Sigmoid colon (tissue), 7 donors: ENCODE measurements around the gene PPM1E. TPM values are rescaled to one million over a fixed set of nuclear protein-coding genes. Genes with fewer than 3 reads are reported as not detected.

Experiments
- DNase-seq: peaks from one replicate; pipeline ENCODE4 v3.0.0-alpha.2; 2019
- H3K27ac ChIP-seq, 4 donors: fragments of 200-600 bp; sonication (generic); one replicate each; pipeline ENCODE4 v1.5.1; 2016 to 2019; ENCODE audit warnings: mild to moderate bottlenecking in 1 of 4
- H3K27me3 ChIP-seq, 3 donors: fragments of 200-600 bp; sonication (generic); one replicate each; pipeline ENCODE4 v1.5.1; 2019; ENCODE audit warnings: mild to moderate bottlenecking in 1 of 3
- H3K36me3 ChIP-seq, 4 donors: fragments of 200-600 bp; sonication (generic); one replicate each; pipeline ENCODE4 v1.5.1; 2016 to 2019
- H3K4me1 ChIP-seq, 4 donors: fragments of 200-600 bp; sonication (generic); one replicate each; pipeline ENCODE4 v1.5.1; 2017 to 2019
- H3K4me3 ChIP-seq, 4 donors: fragments of 200-600 bp; sonication (generic); one replicate each; pipeline ENCODE4 v1.5.1; 2017 to 2019; ENCODE audit warnings: mild to moderate bottlenecking in 2 of 4, moderate library complexity in 1 of 4
- H3K9me3 ChIP-seq, 4 donors: fragments of 200-600 bp in 3 of 4; sonication (generic) in 3 of 4; one replicate each; pipeline versions ENCODE4 v1.5.1 to v1.6.1; 2013 to 2019
- EP300 ChIP-seq, 4 donors: sonication (generic); formaldehyde crosslinking; IDR thresholded peaks; one replicate each; pipeline ENCODE4 v1.6.1; 2017; ENCODE audit warnings: antibody characterized with exemption in 4 of 4
- POLR2A ChIP-seq, 2 donors: fragments of 450-650 bp; IDR thresholded peaks; one replicate each; pipeline ENCODE4 v1.6.1; 2016; ENCODE audit warnings: antibody characterized with exemption in 2 of 2, mild to moderate bottlenecking in 2 of 2, moderate library complexity in 2 of 2
- POLR2AphosphoS5 ChIP-seq, 4 donors: sonication (generic); formaldehyde crosslinking; IDR thresholded peaks; one replicate each; pipeline ENCODE4 v1.6.1; 2017; ENCODE audit warnings: antibody characterized with exemption in 4 of 4
- WGBS, 2 donors: extraction: QIAGEN DNeasy Blood & Tissue Kit; methylation state at CpG; one replicate each; pipeline ENCODE4 v1.1.7; 2013; 5-methylcytosine and 5-hydroxymethylcytosine counted together
- intact Hi-C: fragments of 100-400 bp; cut with DNase I; formaldehyde crosslinking; loops from one replicate; pipeline ENCODE4 v1.15.1; 2023
- polyA plus RNA-seq, 3 donors: library from polyadenylated mRNA; stranded (reverse); fragments of 200-250 nt; gene quantifications; one replicate each; pipeline ENCODE4 v1.2.3, GENCODE V29; 2013
- total RNA-seq, 4 donors: library from RNA; depleted of rRNA; stranded (reverse); fragments of >200 nt; gene quantifications; one replicate each; pipeline ENCODE4 v1.1.0, GENCODE V29; 2016
- TF ChIP-seq, protein P1 (sequence below), 4 experiments: fragments of 450-650 bp in 3 of 4; fragments of 200-600 bp in 1 of 4; IDR thresholded peaks; one replicate each; pipeline ENCODE4 v1.5.1; 2016 to 2019; ENCODE audit warnings: antibody characterized with exemption in 4 of 4, mild to moderate bottlenecking in 3 of 4, moderate library complexity in 2 of 4
- donor health status: healthy with polysubstance abuse.
- donor health status: Bipolar disorder and iron deficiency.
- donor health status: healthy.

PPM1E gene
- total and polyA plus RNA-seq, 7 donors, result 0.16 to 0.55 (median 0.36) TPM; not detected in 2

DNA sequence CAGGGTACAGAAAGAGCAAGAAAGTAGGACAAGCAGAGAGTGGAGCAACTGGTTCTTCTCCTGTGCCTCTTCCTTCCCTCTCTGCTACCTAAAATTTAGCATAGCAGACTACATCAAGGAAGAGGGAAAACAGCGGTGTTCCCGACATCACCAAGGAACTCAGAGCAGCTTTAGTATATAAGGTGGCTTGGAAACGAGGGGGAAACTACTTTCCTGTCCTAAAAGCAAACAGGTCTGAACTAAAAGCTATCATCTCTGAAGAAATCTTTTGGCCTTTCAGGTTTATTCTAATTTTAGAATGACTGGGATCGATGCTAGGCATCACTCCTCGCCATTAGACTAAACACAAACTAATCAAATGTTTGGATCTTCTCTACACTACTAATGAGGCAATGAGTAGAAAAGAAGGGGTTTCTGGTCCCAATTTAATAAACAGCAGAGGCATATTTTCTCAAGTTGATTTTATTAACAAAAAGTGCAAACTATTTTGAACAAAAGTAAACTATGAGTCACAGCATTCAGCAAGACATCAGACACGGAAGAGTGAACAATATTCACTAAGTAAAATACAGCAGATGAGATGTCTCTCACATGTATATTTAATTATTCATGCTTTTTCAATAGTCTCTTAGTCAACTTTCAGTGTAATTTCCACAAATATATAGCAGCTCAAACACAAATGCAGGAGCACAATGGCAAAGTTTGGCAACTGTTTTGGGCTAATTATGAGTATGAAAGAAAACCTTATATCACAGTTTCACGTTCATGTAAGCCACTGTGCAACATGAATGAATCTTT lies 242.3 kb downstream of the PPM1E start:
- no peak overlapping the region for H3K27ac ChIP-seq
- H3K36me3 ChIP-seq, result peaks cover 0 to 44% (median 10%) of the 10 kb centered on the region in 4 donors
- no peaks in the 10 kb centered on the region for H3K27me3 ChIP-seq
- no peak for DNase-seq
- no peak for TF ChIP-seq POLR2A (IDR thresholded peaks at IDR 0.05)
- TF ChIP-seq, protein P1, sequence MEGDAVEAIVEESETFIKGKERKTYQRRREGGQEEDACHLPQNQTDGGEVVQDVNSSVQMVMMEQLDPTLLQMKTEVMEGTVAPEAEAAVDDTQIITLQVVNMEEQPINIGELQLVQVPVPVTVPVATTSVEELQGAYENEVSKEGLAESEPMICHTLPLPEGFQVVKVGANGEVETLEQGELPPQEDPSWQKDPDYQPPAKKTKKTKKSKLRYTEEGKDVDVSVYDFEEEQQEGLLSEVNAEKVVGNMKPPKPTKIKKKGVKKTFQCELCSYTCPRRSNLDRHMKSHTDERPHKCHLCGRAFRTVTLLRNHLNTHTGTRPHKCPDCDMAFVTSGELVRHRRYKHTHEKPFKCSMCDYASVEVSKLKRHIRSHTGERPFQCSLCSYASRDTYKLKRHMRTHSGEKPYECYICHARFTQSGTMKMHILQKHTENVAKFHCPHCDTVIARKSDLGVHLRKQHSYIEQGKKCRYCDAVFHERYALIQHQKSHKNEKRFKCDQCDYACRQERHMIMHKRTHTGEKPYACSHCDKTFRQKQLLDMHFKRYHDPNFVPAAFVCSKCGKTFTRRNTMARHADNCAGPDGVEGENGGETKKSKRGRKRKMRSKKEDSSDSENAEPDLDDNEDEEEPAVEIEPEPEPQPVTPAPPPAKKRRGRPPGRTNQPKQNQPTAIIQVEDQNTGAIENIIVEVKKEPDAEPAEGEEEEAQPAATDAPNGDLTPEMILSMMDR (IDR thresholded peaks at IDR 0.05), result no peak
- no peak for TF ChIP-seq EP300 (IDR thresholded peaks at IDR 0.05)
- no peak for TF ChIP-seq POLR2AphosphoS5 (IDR thresholded peaks at IDR 0.05)
- no peaks in the 10 kb centered on the region for H3K9me3 ChIP-seq
- H3K4me3 ChIP-seq, result no peak overlapping the region
- intact Hi-C loops, result no loop called here
- peaks cover 0 to 1% (median under 1%) of the 10 kb centered on the region in 4 donors for H3K4me1 ChIP-seq
- 83% methylated on average over 7 of the region's 7 CpGs for WGBS, 2 donors

DNA sequence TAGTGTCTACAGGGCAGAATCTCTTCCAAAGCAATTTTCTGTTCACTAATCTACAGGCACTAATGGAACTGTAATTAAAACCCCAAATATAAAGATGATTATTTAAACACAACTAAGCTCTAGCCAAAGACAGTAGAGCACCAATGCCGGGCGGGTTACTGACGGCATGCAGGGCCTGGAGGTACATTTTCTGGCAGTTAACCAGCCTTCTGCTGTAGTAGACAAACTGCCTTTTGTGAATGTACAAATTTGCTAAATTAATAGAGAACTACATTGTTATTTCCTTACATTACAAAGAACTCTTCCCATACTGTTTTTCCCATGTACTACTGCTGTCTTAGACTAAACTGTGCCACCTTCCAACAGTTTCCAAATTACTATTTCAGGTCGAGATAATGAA lies 243.2 kb downstream of the PPM1E start:
- Histone ChIP-seq H3K36me3 (peaks cover 0 to 41% (median 10%) of the 10 kb centered on the region in 4 donors), H3K4me3 (no peak overlapping the region), H3K27ac (no peak overlapping the region), H3K4me1 (no peaks in the 10 kb centered on the region), H3K9me3 (no peaks in the 10 kb centered on the region), H3K27me3 (no peaks in the 10 kb centered on the region)
- TF ChIP-seq EP300 (IDR thresholded peaks at IDR 0.05), result no peak
- no peak for TF ChIP-seq POLR2A (IDR thresholded peaks at IDR 0.05)
- TF ChIP-seq, protein P1 (IDR thresholded peaks at IDR 0.05), result no peak
- no peak for TF ChIP-seq POLR2AphosphoS5 (IDR thresholded peaks at IDR 0.05)
- intact Hi-C loops, result no loop called here
- no peak for DNase-seq
- WGBS, 2 donors, result 92% methylated on average over 4 of the region's 4 CpGs

DNA sequence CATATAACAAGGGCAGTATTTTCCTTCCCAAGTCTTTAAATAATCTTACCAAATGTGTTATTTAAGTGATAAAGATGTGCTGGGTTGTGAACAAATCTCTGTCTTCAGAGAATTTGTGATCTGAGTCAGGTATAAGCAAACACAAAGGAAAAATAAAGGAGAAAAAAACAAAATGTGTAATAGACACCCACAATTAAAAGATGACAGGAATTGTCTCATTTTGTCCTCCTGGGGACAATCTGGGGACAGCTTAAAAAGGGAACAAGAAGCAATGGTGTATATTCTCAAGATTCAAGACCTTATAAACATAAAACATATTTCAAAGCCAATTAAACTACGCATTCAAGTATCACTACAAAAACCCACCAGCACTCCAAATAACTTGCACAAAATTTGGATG lies 243.8 kb downstream of the PPM1E start:
- 98 to 99% methylated on average over 1 of the region's 1 CpG for whole genome bisulfite sequencing, 2 donors
- H3K9me3 ChIP-seq, result no peaks in the 10 kb centered on the region
- no peaks in the 10 kb centered on the region for H3K27me3 ChIP-seq
- no peaks in the 10 kb centered on the region for H3K4me1 ChIP-seq
- peaks cover 0 to 41% (median 10%) of the 10 kb centered on the region in 4 donors for H3K36me3 ChIP-seq
- no peak for DNase-seq
- H3K4me3 ChIP-seq, result no peak overlapping the region
- intact Hi-C loops, result no loop called here
- no peak overlapping the region for H3K27ac ChIP-seq
- TF ChIP-seq EP300 (IDR thresholded peaks at IDR 0.05) (no peak), POLR2A (IDR thresholded peaks at IDR 0.05) (no peak), POLR2AphosphoS5 (IDR thresholded peaks at IDR 0.05) (no peak)
- TF ChIP-seq, protein P1 (IDR thresholded peaks at IDR 0.05), result no peak

DNA sequence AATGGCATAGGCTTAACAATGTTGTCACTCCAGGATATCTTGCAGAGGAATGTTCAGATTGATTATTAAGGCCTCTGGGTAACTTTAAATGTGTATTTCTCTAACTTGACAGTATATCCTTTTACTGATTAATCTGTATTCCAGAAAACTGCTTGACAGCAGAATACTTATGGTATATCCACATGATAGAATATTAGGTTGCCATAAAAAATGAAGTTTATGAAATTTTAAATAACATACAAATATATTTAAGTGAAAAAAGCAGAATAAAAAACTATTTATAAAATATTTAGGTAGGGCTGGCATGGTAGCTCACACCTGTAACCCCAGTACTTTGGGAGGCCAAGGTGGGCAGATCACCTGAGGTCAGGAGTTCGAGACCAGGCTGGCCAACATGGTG lies 244.4 kb downstream of the PPM1E start:
- TF ChIP-seq, protein P1 (IDR thresholded peaks at IDR 0.05), result no peak
- TF ChIP-seq POLR2A (IDR thresholded peaks at IDR 0.05) (no peak), EP300 (IDR thresholded peaks at IDR 0.05) (no peak), POLR2AphosphoS5 (IDR thresholded peaks at IDR 0.05) (no peak)
- 88 to 95% methylated on average over 1 of the region's 1 CpG for WGBS, 2 donors
- H3K27ac ChIP-seq, result no peak overlapping the region
- DNase-seq, result no peak
- no peaks in the 10 kb centered on the region for H3K9me3 ChIP-seq
- H3K4me1 ChIP-seq, result peaks cover 0 to 3% (median 0%) of the 10 kb centered on the region in 4 donors
- no peaks in the 10 kb centered on the region for H3K27me3 ChIP-seq
- peaks cover 0 to 41% (median 10%) of the 10 kb centered on the region in 4 donors for H3K36me3 ChIP-seq
- intact Hi-C loops, result no loop called here
- H3K4me3 ChIP-seq, result no peak overlapping the region
